GM12873 (cell line): ENCODE results near the gene SDK2.

ENCODE experiments used
- CTCF ChIP-seq: IDR thresholded peaks from 2 replicates; pipeline ENCODE4 v1.5.1; 2012; ENCODE audit warnings: low read depth, mild to moderate bottlenecking, moderate library complexity, low read length, control low read depth; ENCODE audit not compliant: insufficient read depth; ENCODE audit errors: missing control alignments

Gene SDK2

DNA sequence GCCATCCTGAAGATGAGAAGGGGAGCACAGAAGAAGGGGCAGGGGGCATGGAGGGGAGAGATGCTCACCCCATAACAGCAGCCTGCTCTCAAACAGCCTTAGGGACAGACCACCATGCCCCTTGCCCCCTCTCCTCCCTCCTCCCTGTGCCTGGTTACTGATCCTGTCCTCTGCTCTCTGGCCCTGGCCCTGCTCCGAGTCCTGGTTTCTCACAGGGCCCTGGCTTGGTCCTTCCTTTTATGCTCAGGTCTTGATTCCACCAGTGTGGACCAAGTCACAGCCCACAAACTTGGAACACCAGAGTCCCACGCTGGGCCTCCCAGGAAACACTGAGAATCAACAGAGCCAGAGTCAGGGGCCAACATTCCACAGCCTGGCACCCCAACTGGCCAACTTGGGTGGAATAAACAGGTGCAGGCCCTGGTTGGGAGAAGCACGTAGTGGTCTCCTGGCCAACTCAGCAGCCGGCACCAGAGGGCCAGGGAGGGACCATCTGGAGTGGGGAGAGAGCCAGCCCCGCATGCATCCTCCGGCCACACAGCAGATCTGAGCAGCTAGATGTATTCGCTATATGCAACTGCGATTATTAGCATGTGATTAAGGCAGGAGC lies 287.6 kb downstream of the SDK2 start:
- TF ChIP-seq CTCF, result no peak

DNA sequence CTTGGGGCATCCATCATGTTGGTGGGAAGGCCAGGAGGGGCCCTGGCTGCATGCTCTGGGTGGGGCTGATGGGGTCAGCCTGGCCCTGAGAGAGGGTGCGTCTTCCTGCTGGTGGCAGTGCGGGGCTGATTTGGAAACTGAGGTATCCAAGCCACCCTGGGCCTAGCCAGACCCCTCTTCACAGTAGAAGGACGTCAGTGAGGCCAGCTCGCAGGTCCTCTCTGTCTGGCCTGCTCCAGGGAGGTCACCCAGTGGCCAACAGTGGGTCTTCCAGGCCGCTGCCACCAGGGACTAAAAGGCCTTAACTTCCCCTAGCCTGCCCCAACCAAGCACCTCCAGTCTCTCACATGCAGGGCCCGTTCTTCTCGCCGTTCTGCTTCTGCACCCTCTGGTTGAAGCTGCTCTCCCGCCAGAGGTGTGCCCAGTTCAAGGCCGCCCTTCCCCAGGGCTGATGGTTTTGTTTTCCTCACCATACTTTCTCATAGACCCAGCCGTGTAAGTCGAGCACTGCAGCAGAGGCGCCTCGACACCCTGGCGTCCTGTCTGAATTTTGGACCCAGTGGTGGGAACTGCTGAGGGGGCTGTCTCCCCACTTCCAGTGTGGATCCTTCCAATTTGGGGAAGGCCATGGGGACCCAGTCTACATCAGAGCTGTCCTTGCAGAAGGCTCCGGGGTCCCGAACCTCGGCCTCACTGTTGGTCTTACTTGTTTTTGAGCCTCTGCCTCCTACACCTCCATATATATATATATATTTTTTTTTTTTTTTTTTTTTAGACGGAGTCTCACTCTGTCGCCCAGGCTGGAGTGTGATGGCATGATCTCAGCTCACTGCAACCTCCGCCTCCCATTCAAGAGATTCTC lies 289.6 kb downstream of the SDK2 start:
- TF ChIP-seq CTCF, result no peak

DNA sequence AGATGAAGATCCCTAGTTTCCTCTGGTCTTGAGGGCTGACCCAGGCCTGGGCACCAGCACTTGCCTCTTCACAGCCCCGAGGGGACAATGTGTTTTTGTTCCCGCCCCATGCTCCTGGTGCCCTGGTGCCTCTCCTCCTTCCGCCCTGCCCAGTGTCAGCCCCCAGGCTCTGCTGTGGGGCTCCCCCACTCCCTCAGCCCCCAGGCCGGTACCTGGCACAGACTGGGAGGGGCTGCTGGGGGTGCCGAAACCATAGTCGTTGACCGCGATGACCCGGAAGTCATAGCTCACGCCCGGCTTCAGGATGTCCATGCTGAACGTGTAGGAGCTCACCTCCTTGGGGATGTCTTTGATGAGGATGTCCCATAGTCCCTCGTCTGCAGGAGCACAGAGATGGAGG lies 292.0 kb downstream of the SDK2 start:
- no peak for TF ChIP-seq CTCF

- no peak for TF ChIP-seq CTCF
Observed at GRCh38 chr17:73351764-73352163, 292.5 kb downstream of the SDK2 start.

DNA sequence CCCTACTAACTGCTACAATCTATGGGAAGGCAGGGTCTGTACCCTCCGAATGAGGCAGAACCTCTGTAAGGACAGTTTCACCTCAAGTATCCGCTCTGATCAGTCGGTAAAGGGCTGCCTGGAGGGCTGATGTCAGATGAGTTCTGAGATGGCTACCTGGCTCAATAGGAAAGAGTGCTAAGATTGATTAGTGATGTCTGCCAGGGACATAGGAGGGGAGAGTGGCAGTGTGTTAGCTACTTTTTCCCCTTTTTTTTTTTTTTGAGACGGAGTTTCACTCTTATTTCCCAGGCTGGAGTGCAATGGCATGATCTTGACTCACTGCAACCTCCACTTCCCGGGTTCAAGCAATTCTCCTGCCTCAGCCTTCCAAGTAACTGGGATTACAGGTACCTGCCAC lies 293.4 kb downstream of the SDK2 start:
- TF ChIP-seq CTCF, result no peak

GRCh38 chr17:73349647-73350046 lies 294.6 kb downstream of the SDK2 start:
- no peak for TF ChIP-seq CTCF

DNA sequence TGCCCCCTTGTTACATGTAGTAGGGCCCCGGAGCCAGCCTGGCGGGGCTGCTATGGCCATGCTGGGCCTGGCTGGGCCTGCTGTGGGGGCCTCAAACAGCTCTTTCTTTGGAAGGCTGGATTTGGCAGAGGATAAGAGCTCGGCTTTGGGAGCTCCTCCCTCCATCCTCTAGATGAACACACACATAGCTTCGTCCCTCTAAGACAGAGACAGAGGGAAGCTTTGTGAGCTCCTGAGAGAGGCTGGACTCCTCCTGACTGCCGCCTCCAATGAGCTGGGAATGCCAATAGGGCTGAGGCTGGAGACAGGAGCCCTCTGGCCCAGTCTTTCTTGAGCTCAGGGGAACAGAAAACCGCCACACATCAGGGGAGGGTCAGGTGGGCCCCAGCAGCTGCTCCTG lies 295.1 kb downstream of the SDK2 start:
- TF ChIP-seq CTCF, result no peak
